ENCODE results near the gene PLCD3. TPM values are rescaled to one million over a fixed set of nuclear protein-coding genes. Genes with fewer than 3 reads are reported as not detected.

Gene PLCD3
- total and polyA plus RNA-seq, 2 of the 13 experiments (the other 11 are each of a cell fraction or from before 2014, with no cell fraction given) = 11.3 to 39.1 TPM

- TF ChIP-seq HMGXB3 (CRISPR knock-in tag; IDR thresholded peaks at IDR 0.05; ENCODE audit: borderline replicate concordance) (no peak), RBFOX2 (IDR thresholded peaks at IDR 0.05; ENCODE audit: low read depth, low read length) (0 out of 2 replicates have a peak, but pooled peaks have one; percentile 24), SETDB1 (CRISPR knock-in tag; IDR thresholded peaks at IDR 0.05; ENCODE audit: borderline replicate concordance) (no peak), KLF12 (CRISPR knock-in tag; IDR thresholded peaks at IDR 0.05; ENCODE audit: borderline replicate concordance) (no peak), ATF6 (CRISPR knock-in tag; conservative IDR thresholded peaks at IDR 0.05) (no peak), ZNF879 (CRISPR knock-in tag; IDR thresholded peaks at IDR 0.05) (no peak)
These were observed 11.3 kb downstream of the PLCD3 start (continued) for GRCh38 chr17:45121055-45121454.

GRCh38 chr17:45120558-45120957 is 11.8 kb downstream of the PLCD3 start:
- Histone ChIP-seq H3K27me3 (ENCODE audit: control insufficient read depth in 1 of 2, insufficient read depth in 2 of 2, low read length in 2 of 2) (no peaks in the 10 kb centered on the region), H3K9me3 (ENCODE audit: low read length) (no peaks in the 10 kb centered on the region), H4K20me1 (ENCODE audit: insufficient read depth, low read length) (no peaks in the 10 kb centered on the region), H3K4me2 (ENCODE audit: low read depth, low read length) (no peak overlapping the region), H2AFZ (ENCODE audit: low read length) (no peak overlapping the region), H3K4me1 (ENCODE audit: insufficient read depth, low read length) (peaks cover 45% of the 10 kb centered on the region), H3K4me3 (replicated peaks in 1 of 3; ENCODE audit: insufficient read depth in 1 of 3, low read depth in 2 of 3, low read length in 3 of 3) (no peak overlapping the region), H3K36me3 (replicated peaks in 1 of 2; ENCODE audit: control insufficient read depth in 1 of 2, insufficient read depth in 2 of 2, low read length in 2 of 2) (peaks cover 0 to 4% of the 10 kb centered on the region in 2 experiments; a peak in 1 of 5 replicates), H3K9ac (ENCODE audit: insufficient read depth, low read depth, low read length) (no peak overlapping the region), H3K79me2 (ENCODE audit: insufficient read depth, low read length) (no peaks in the 10 kb centered on the region), H3K27ac (ENCODE audit: extremely low read length, insufficient read depth, low read length) (no peak overlapping the region)
- TF ChIP-seq ZNF589 (CRISPR knock-in tag; conservative IDR thresholded peaks at IDR 0.05) (no peak), NFKB2 (CRISPR knock-in tag; IDR thresholded peaks at IDR 0.05; ENCODE audit: borderline replicate concordance) (no peak), ZBTB21 (CRISPR knock-in tag; IDR thresholded peaks at IDR 0.05) (no peak), ZNF709 (CRISPR knock-in tag; IDR thresholded peaks at IDR 0.05) (no peak), SMYD3 (CRISPR knock-in tag; IDR thresholded peaks at IDR 0.05) (no peak)
- TF ChIP-seq, protein P1, sequence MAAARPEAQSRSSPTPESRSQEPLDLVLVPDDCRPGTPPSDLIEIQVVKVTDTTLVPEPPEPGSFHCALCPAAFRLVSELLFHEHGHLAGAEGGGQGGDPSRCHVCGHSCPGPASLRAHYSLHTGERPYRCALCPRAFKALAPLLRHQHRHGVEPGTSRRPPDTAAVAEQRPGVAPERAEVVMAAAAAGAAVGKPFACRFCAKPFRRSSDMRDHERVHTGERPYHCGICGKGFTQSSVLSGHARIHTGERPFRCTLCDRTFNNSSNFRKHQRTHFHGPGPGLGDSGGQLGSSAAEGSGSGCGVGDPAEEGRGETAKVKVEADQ (CRISPR knock-in tag; IDR thresholded peaks at IDR 0.05; ENCODE audit: borderline replicate concordance) = no peak
- TF ChIP-seq, protein P2, sequence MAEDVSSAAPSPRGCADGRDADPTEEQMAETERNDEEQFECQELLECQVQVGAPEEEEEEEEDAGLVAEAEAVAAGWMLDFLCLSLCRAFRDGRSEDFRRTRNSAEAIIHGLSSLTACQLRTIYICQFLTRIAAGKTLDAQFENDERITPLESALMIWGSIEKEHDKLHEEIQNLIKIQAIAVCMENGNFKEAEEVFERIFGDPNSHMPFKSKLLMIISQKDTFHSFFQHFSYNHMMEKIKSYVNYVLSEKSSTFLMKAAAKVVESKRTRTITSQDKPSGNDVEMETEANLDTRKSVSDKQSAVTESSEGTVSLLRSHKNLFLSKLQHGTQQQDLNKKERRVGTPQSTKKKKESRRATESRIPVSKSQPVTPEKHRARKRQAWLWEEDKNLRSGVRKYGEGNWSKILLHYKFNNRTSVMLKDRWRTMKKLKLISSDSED (CRISPR knock-in tag; IDR thresholded peaks at IDR 0.05) = no peak
- ATAC-seq (no peak), FAIRE-seq (no peak), DNase-seq (ENCODE audit: low spot score) (no peak)
- in situ Hi-C loops (cut with HindIII; ENCODE audit: extremely low pct_ligation_motif_present, low pct_unique_long_range_greater_than_20kb) = no loop called here
- CTCF ChIA-PET (ENCODE audit: low intra/inter-chr PET ratio, low total read pairs) = no interaction called here
- intact Hi-C loops (cut with micrococcal nuclease; ENCODE audit: unreplicated experiment) = no loop called here
- BruUV-seq (replicated peaks) = no TSS peak
- 98% methylated on average over 9 of the region's 22 CpGs for WGBS (ENCODE audit: low lambda C conversion rate)
- POLR2A ChIA-PET = interaction anchor here (0.7 kb wide), 1 partner anchor 28 kb away, joined by 4 read pairs; the partner anchor contains the start of gene HEXIM1
